ACC112 (cell line): ENCODE results near the gene DNAJB4.
A peak's percentile ranks its signal among the peaks of the same experiment; 100 is the strongest.
"Not testable (repeated sequence)": the region's sequence is repeated elsewhere in the genome, so short reads cannot be mapped to it uniquely, and the experiment has no call there.

Experiments used
- H2AFZ ChIP-seq: fragments of 200-600 bp; sonication (generic); one replicate; pipeline ENCODE4 v1.6.0; 2017; ENCODE audit warnings: antibody characterized with exemption, low read length; ENCODE audit not compliant: unreplicated experiment
- H3K27ac ChIP-seq: fragments of 200-600 bp; sonication (generic); 2 replicates; pipeline ENCODE4 v1.5.1; 2014; ENCODE audit warnings: low read depth, mild to moderate bottlenecking, antibody characterized with exemption, low read length, moderate library complexity
- H3K27me3 ChIP-seq: fragments of 200-600 bp; sonication (generic); 2 replicates; pipeline ENCODE4 v1.6.1; 2014; ENCODE audit warnings: mild to moderate bottlenecking, antibody characterized with exemption, low read length, moderate library complexity, mixed read lengths; ENCODE audit not compliant: insufficient read depth
- H3K36me3 ChIP-seq: fragments of 200-600 bp; sonication (generic); 2 replicates; pipeline ENCODE4 v1.6.1; 2016; ENCODE audit warnings: mild to moderate bottlenecking, antibody characterized with exemption, low read length, moderate library complexity, mixed read lengths; ENCODE audit not compliant: insufficient read depth
- H3K4me1 ChIP-seq: fragments of 200-600 bp; sonication (generic); one replicate; pipeline ENCODE4 v1.6.1; 2016; ENCODE audit warnings: low read length, mixed read lengths; ENCODE audit not compliant: insufficient read depth, unreplicated experiment, control insufficient read depth
- H3K4me3 ChIP-seq: fragments of 200-600 bp; sonication (generic); 2 replicates; pipeline ENCODE4 v1.5.1; 2014; ENCODE audit warnings: mild to moderate bottlenecking, low read depth, low read length
- H3K79me2 ChIP-seq: fragments of 200-600 bp; sonication (generic); one replicate; pipeline ENCODE4 v1.6.0; 2016; ENCODE audit warnings: low read length; ENCODE audit not compliant: control insufficient read depth, unreplicated experiment, insufficient read depth

The DNAJB4 gene

DNA sequence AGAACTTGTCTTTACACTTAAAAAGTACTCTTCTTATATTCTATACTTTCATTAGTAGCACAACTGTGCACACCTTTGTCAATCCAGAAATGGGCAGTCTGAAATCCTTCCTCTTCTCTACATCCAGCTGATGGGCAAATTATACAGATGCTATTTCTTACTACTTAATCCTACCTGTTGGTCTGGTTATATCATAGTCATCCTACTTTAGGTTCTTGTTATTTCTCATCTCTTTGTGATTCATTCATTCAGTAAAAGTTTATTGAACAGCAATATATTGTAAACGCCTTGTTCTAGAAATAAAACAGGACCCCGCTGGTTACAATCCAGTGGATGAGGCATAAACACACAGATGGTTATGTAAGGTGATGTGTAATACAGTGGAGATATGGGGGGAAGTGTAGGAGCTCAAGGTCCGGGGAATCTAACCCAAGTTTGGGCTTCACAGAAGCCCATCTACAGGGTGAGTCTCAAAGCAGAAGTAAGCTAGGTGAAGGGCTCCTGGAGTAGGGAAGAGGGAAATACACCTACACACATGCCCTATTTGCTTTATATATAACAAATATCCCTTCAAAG, 14.0 kb upstream of the DNAJB4 start:
- Histone ChIP-seq H3K4me1 (peaks cover 9% of the 10 kb centered on the region), H3K27me3 (no peaks in the 10 kb centered on the region), H3K36me3 (peaks cover 9% of the 10 kb centered on the region), H2AFZ (no peak overlapping the region), H3K79me2 (peaks cover 64% of the 10 kb centered on the region), H3K27ac (no peak overlapping the region), H3K4me3 (no peak overlapping the region)

- no peaks in the 10 kb centered on the region for H3K4me1 ChIP-seq
- no peak overlapping the region for H3K27ac ChIP-seq
- no peak overlapping the region for H2AFZ ChIP-seq
- peaks cover 55% of the 10 kb centered on the region for H3K79me2 ChIP-seq
- H3K27me3 ChIP-seq = no peaks in the 10 kb centered on the region
- peaks cover 5% of the 10 kb centered on the region for H3K36me3 ChIP-seq
- no peak overlapping the region for H3K4me3 ChIP-seq
Measured at GRCh38 chr1:77991638-77992037, 13.1 kb upstream of the DNAJB4 start.

DNA sequence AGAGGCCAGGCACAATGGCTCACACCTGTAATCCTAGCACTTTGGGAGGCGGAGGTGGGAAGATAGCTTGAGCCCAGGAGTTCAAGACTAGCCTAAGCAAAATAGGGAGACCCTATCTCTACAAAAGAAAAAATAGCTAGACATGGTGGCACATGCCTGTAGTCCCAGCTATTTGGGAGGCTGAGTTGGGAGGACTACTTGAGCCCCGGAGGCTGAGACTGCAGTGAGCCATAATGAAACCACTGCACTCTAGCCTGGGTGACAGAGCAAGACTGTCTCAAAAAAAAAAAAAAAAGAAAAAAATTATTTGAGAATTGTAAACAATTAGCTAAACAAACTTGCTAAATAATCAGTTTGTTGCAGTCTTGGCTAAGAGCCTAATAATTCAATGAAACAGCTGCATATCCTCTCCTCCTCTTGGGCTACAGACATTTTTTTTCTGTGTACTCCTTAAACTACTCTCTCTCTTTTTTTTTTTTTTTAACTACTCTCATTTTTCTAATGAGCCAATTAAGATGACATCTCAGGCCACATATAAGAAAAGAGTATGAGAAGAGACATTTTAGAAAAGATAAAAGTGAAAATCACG, 10.5 kb upstream of the DNAJB4 start:
- H3K4me3 ChIP-seq = no peak overlapping the region
- H3K36me3 ChIP-seq = peaks cover 5% of the 10 kb centered on the region
- H3K79me2 ChIP-seq = peaks cover 45% of the 10 kb centered on the region
- H3K4me1 ChIP-seq = no peaks in the 10 kb centered on the region
- no peaks in the 10 kb centered on the region for H3K27me3 ChIP-seq
- no peak overlapping the region for H3K27ac ChIP-seq
- H2AFZ ChIP-seq = no peak overlapping the region

DNA sequence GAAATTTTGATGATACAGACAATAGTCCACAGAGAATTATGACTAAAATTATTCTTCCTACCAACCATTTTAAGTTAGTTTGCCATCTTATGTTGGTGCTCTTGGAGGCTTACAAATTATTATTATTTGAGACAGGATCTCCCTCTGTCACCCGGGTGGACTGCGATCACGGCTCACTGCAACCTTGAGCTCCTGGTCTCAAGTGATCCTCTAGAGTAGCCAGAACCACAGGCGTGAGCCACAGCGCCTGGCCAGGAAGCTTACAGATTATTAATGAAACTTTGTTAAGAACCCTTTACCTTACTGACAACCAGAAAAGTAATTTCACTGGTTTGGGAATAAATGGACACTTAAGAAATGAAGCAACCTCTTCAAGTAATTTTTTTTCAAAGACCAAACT, 8.0 kb upstream of the DNAJB4 start:
- Histone ChIP-seq H3K79me2 (peaks cover 24% of the 10 kb centered on the region), H3K27ac (no peak overlapping the region), H3K36me3 (no peaks in the 10 kb centered on the region; the same call in 1 of the 2 replicates), H3K4me3 (no peak overlapping the region), H3K27me3 (no peaks in the 10 kb centered on the region), H2AFZ (no peak overlapping the region), H3K4me1 (peaks cover 5% of the 10 kb centered on the region)

DNA sequence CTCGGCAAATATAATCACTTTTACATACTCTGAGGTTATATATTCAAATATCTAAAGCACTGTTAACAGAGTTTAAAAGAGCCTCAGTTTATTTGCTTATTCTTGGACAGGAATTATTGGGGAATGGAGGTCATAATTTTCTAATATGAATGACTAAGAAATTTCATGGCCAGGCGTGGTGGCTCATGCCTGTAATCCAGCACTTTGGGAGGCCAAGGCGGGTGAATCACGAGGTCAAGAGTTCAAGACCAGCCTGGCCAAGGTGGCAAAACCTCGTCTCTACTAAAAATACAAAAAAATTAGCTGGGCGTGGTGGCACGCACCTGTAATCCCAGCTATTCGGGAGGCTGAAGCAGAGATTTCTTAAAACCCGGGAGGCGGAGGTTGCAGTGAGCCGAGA, 4.2 kb upstream of the DNAJB4 start:
- not testable (repeated sequence) for H3K4me3 ChIP-seq, H3K27me3 ChIP-seq, H3K36me3 ChIP-seq, H2AFZ ChIP-seq, H3K27ac ChIP-seq
- H3K4me1 ChIP-seq = peaks cover 17% of the 10 kb centered on the region
- H3K79me2 ChIP-seq = peaks cover 30% of the 10 kb centered on the region

- Histone ChIP-seq H3K27me3 (no peaks in the 10 kb centered on the region), H3K79me2 (peaks cover 47% of the 10 kb centered on the region), H3K27ac (peak overlapping the region; percentile 94), H3K36me3 (peaks cover 6% of the 10 kb centered on the region; the same call in 1 of the 2 replicates), H3K4me1 (peaks cover 17% of the 10 kb centered on the region), H3K4me3 (peak overlapping the region; percentile 96), H2AFZ (no peak overlapping the region)
Measured at GRCh38 chr1:78003070-78003746, 1.5 kb upstream of the DNAJB4 start.

DNA sequence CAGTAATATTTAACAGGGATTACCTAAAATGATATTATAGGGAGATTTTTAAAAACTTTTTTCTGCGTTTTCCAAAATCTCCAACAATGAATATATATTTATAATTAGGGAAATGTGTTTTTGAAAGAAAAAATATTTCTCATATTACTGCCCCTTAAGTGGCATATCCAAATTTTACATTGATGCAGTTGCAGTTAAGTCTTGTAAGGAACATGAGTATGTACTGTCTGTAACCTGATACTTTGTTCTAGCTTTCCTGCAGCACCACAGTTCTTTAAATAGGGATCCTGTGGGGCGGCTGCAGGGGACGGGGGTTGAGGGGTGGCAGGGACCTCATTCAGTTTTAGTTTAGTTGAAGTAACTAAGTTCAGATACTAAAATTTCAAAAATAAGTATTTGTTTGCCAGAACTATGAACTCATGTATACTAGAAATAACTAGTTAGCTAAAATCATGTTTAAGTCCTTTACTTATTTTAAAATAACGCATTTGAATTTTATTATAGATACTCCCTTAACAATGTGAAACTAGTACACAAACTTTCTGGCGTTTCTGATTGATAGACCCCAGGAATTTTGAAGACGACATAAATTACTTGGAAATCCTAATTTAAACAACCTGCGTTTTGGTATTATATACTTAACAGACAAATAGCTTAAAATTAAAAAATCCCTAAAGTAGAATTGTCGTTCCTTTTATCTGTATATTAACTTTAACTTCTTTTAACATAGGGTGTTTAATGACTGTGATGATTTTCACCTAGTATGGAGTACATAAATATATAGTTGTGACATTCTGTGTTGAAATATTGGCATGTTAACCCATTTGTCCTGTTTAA, 639 bp upstream of the DNAJB4 start:
- peaks cover 6% of the 10 kb centered on the region; the same call in 1 of the 2 replicates for H3K36me3 ChIP-seq
- peak overlapping the region; percentile 96 for H3K4me3 ChIP-seq
- peak overlapping the region; percentile 31 for H2AFZ ChIP-seq
- peaks cover 18% of the 10 kb centered on the region for H3K4me1 ChIP-seq
- no peaks in the 10 kb centered on the region for H3K27me3 ChIP-seq
- peaks cover 52% of the 10 kb centered on the region for H3K79me2 ChIP-seq
- peak overlapping the region; percentile 94 for H3K27ac ChIP-seq

GRCh38 chr1:78005448-78005722, 646 bp downstream of the DNAJB4 start:
- H3K4me1 ChIP-seq = peaks cover 26% of the 10 kb centered on the region
- peak overlapping the region; percentile 96 for H3K4me3 ChIP-seq
- H3K79me2 ChIP-seq = peaks cover 65% of the 10 kb centered on the region
- H2AFZ ChIP-seq = no peak overlapping the region
- peak overlapping the region; percentile 94 for H3K27ac ChIP-seq
- no peaks in the 10 kb centered on the region for H3K27me3 ChIP-seq
- H3K36me3 ChIP-seq = peaks cover 6% of the 10 kb centered on the region; the same call in 1 of the 2 replicates

- no peak overlapping the region for H2AFZ ChIP-seq
- peak overlapping the region; percentile 94 for H3K27ac ChIP-seq
- peaks cover 68% of the 10 kb centered on the region for H3K79me2 ChIP-seq
- H3K4me1 ChIP-seq = peaks cover 30% of the 10 kb centered on the region
- no peaks in the 10 kb centered on the region for H3K27me3 ChIP-seq
- H3K36me3 ChIP-seq = peaks cover 6% of the 10 kb centered on the region; the same call in 1 of the 2 replicates
- peak overlapping the region; percentile 96 for H3K4me3 ChIP-seq
Measured at GRCh38 chr1:78005755-78006154, 1.0 kb downstream of the DNAJB4 start.

GRCh38 chr1:78006521-78006920, 1.8 kb downstream of the DNAJB4 start:
- peak overlapping the region; percentile 96 for H3K4me3 ChIP-seq
- H3K27ac ChIP-seq = peak overlapping the region; percentile 94
- no peaks in the 10 kb centered on the region for H3K27me3 ChIP-seq
- H3K4me1 ChIP-seq = peaks cover 34% of the 10 kb centered on the region
- peaks cover 6% of the 10 kb centered on the region; the same call in 1 of the 2 replicates for H3K36me3 ChIP-seq
- H2AFZ ChIP-seq = no peak overlapping the region
- peaks cover 76% of the 10 kb centered on the region for H3K79me2 ChIP-seq
